H1 (cell line): ENCODE data around the gene SOX14. TPM values are rescaled to one million over a fixed set of nuclear protein-coding genes. Genes with fewer than 3 reads are reported as not detected.

Source experiments
- CBX8 ChIP-seq: fragments of 300-800, 300-1000 bp; sonication (generic); IDR thresholded peaks from 2 replicates; pipeline ENCODE4 v1.7.1; 2016; ENCODE audit warnings: low read depth, low read length, borderline replicate concordance
- CHD2 ChIP-seq: IDR thresholded peaks from 2 replicates; pipeline ENCODE4 v1.6.1; 2012; ENCODE audit warnings: low read length, improper control_type of control experiment
- CTBP2 ChIP-seq: IDR thresholded peaks from 2 replicates; pipeline ENCODE4 v1.7.0; 2011; ENCODE audit warnings: borderline replicate concordance, mild to moderate bottlenecking, moderate library complexity, mixed read lengths, low read length; ENCODE audit not compliant: insufficient read depth, insufficient read length
- EP300 ChIP-seq, 2 experiments: IDR thresholded peaks; 1 replicate in 1 of 2; 2 replicates in 1 of 2; pipeline ENCODE4 v1.6.1; 2011 to 2012; ENCODE audit warnings: low read depth in 2 of 2, low read length in 2 of 2, mild to moderate bottlenecking in 2 of 2, borderline replicate concordance in 1 of 2, inconsistent platforms in 1 of 2, moderate library complexity in 1 of 2
- GTF2F1 ChIP-seq: IDR thresholded peaks from 2 replicates; pipeline ENCODE4 v1.6.1; 2012; ENCODE audit warnings: low read depth, low read length, improper control_type of control experiment, borderline replicate concordance
- KDM4A ChIP-seq: IDR thresholded peaks from one replicate; pipeline ENCODE4 v1.7.1; 2012; ENCODE audit warnings: low read depth, mild to moderate bottlenecking, moderate library complexity, low read length, inconsistent platforms; ENCODE audit not compliant: severe bottlenecking
- RFX5 ChIP-seq: IDR thresholded peaks from 2 replicates; pipeline ENCODE4 v1.6.1; 2011; ENCODE audit warnings: low read depth, low read length, improper control_type of control experiment, borderline replicate concordance
- RNF2 ChIP-seq: fragments of 200-900, 300-1000 bp; sonication (generic); IDR thresholded peaks from 2 replicates; pipeline ENCODE4 v1.7.1; 2016; ENCODE audit warnings: borderline replicate concordance, low read depth, mild to moderate bottlenecking, antibody characterized with exemption, low read length; ENCODE audit not compliant: poor library complexity, severe bottlenecking; ENCODE audit errors: missing control alignments
- RXRA ChIP-seq: IDR thresholded peaks from 2 replicates; pipeline ENCODE4 v1.6.1; 2011; ENCODE audit warnings: low read depth, mild to moderate bottlenecking, low read length, moderate library complexity; ENCODE audit not compliant: insufficient read depth
- SIN3A ChIP-seq, 2 experiments: IDR thresholded peaks in 1 of 2; conservative IDR thresholded peaks in 1 of 2; 2 replicates each; pipeline ENCODE4 v1.6.1; 2011 to 2012; ENCODE audit warnings: low read length in 2 of 2, improper control_type of control experiment in 1 of 2, low read depth in 1 of 2, mild to moderate bottlenecking in 1 of 2
- SP1 ChIP-seq: IDR thresholded peaks from 2 replicates; pipeline ENCODE4 v1.6.1; 2011; ENCODE audit warnings: low read depth, low read length
- SRF ChIP-seq: IDR thresholded peaks from 2 replicates; pipeline ENCODE4 v1.6.1; 2011; ENCODE audit warnings: mild to moderate bottlenecking, low read depth, low read length, moderate library complexity
- TCF12 ChIP-seq: IDR thresholded peaks from 2 replicates; pipeline ENCODE4 v1.6.1; 2011; ENCODE audit warnings: low read depth, mild to moderate bottlenecking, low read length
- TEAD4 ChIP-seq: IDR thresholded peaks from 2 replicates; pipeline ENCODE4 v1.6.1; 2012; ENCODE audit warnings: low read depth, low read length, inconsistent platforms, mixed read lengths
- ZNF274 ChIP-seq: IDR thresholded peaks from 2 replicates; pipeline ENCODE4 v1.7.0; 2012; ENCODE audit warnings: low read length, borderline replicate concordance; ENCODE audit errors: extremely low read depth
- polyA plus RNA-seq, 7 experiments: library from polyadenylated mRNA; depleted of rRNA in 3 of 7; stranded (reverse) in 5 of 7; unstranded in 2 of 7; fragments of >200 nt in 5 of 7; fragments of 200-250 nt in 2 of 7; gene quantifications; 1 replicate in 5 of 7; 2 replicates in 1 of 7; 4 replicates in 1 of 7; pipeline versions ENCODE4 v1.2.1 to v1.2.3, GENCODE V29; 2011 to 2013; ENCODE audit warnings: missing spikeins in 2 of 7, mixed read lengths in 2 of 7
- total RNA-seq: library from RNA; stranded (reverse); fragmentation: NEBNext Ultra II Directional; extraction: Animal tissue kit (Norgen Biotek cat#: 25700); gene quantifications from 2 replicates; pipeline ENCODE4 v1.2.1, GENCODE V29; 2021
- TF ChIP-seq, protein P1 (sequence below): IDR thresholded peaks from 2 replicates; pipeline ENCODE4 v1.6.1; 2011; ENCODE audit warnings: low read length, improper control_type of control experiment
- TF ChIP-seq, protein P2 (sequence below): IDR thresholded peaks from 2 replicates; pipeline ENCODE4 v1.6.1; 2012; ENCODE audit warnings: inconsistent platforms

Gene SOX14
- total and polyA plus RNA-seq, 2 of the 8 experiments (the other 6 are each of a cell fraction or from before 2014, with no cell fraction given) = 0.03 to 0.50 TPM

DNA sequence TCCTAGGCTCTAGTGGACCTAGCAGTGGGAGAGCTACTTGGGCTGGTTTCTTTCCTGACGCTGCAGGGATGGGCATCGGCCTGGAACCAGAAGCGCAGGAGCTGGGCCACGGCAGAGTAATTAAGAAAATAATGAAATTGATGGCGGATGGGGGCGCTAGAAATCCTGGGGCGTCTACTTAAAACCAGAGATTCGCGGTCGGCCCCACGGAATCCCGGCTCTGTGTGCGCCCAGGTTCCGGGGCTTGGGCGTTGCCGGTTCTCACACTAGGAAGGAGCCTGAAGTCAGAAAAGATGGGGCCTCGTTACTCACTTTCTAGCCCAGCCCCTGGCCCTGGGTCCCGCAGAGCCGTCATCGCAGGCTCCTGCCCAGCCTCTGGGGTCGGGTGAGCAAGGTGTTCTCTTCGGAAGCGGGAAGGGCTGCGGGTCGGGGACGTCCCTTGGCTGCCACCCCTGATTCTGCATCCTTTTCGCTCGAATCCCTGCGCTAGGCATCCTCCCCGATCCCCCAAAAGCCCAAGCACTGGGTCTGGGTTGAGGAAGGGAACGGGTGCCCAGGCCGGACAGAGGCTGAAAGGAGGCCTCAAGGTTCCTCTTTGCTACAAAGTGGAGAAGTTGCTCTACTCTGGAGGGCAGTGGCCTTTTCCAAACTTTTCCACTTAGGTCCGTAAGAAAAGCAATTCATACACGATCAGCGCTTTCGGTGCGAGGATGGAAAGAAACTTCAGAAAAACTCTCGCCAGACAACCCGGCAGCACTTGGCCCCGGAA lies 6.1 kb downstream of the SOX14 start (continued):
- no peak for TF ChIP-seq SRF
- no peak for TF ChIP-seq TCF12
- no peak for TF ChIP-seq GTF2F1
- peak; percentile 63 for TF ChIP-seq RNF2
- TF ChIP-seq, protein P1, sequence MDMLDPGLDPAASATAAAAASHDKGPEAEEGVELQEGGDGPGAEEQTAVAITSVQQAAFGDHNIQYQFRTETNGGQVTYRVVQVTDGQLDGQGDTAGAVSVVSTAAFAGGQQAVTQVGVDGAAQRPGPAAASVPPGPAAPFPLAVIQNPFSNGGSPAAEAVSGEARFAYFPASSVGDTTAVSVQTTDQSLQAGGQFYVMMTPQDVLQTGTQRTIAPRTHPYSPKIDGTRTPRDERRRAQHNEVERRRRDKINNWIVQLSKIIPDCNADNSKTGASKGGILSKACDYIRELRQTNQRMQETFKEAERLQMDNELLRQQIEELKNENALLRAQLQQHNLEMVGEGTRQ = no peak
- no peak for TF ChIP-seq CHD2
- TF ChIP-seq KDM4A = peak; percentile 16
- no peak for TF ChIP-seq RFX5
- TF ChIP-seq ZNF274 = no peak
- TF ChIP-seq EP300 (IDR thresholded peaks at IDR 0.05; ENCODE audit: borderline replicate concordance in 1 of 2, low read depth in 2 of 2, low read length in 2 of 2) = no peak
- TF ChIP-seq CBX8 = peak; percentile 50; the same call in 1 of the 2 replicates
- no peak for TF ChIP-seq RXRA
- no peak for TF ChIP-seq CTBP2
- TF ChIP-seq, protein P2, sequence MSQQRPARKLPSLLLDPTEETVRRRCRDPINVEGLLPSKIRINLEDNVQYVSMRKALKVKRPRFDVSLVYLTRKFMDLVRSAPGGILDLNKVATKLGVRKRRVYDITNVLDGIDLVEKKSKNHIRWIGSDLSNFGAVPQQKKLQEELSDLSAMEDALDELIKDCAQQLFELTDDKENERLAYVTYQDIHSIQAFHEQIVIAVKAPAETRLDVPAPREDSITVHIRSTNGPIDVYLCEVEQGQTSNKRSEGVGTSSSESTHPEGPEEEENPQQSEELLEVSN = no peak
- no peak for TF ChIP-seq TEAD4
- TF ChIP-seq SIN3A (conservative IDR thresholded peaks at IDR 0.05 in 1 of 2, IDR thresholded peaks at IDR 0.05 in 1 of 2; ENCODE audit: low read depth in 1 of 2, low read length in 2 of 2) = no peak
- no peak for TF ChIP-seq SP1
